Mucosa of rectum (tissue), 2 donors: ENCODE data around the gene FLT1.

Experiments
- H3K27ac ChIP-seq, 2 donors: one replicate each; pipeline ENCODE4 v1.7.0; 2013; ENCODE audit warnings: inconsistent platforms in 2 of 2, low read depth in 2 of 2, low read length in 2 of 2
- H3K27me3 ChIP-seq, 2 donors: one replicate each; pipeline ENCODE4 v1.7.0; 2013; ENCODE audit warnings: low read length in 2 of 2; ENCODE audit not compliant: control insufficient read depth in 2 of 2, insufficient read depth in 2 of 2
- H3K36me3 ChIP-seq, 2 donors: one replicate each; pipeline ENCODE4 v1.7.0; 2013; ENCODE audit warnings: low read length in 2 of 2; ENCODE audit not compliant: control insufficient read depth in 2 of 2, insufficient read depth in 2 of 2
- H3K4me1 ChIP-seq, 2 donors: one replicate each; pipeline ENCODE4 v1.7.0; 2013; ENCODE audit warnings: low read length in 2 of 2, mild to moderate bottlenecking in 1 of 2; ENCODE audit not compliant: control insufficient read depth in 2 of 2, insufficient read depth in 2 of 2
- H3K4me3 ChIP-seq, 2 donors: one replicate each; pipeline ENCODE4 v1.7.0; 2013; ENCODE audit warnings: low read length in 2 of 2
- H3K9ac ChIP-seq, 2 donors: one replicate each; pipeline ENCODE4 v1.7.0; 2013; ENCODE audit warnings: low read length in 2 of 2, low read depth in 1 of 2, mild to moderate bottlenecking in 1 of 2
- H3K9me3 ChIP-seq, 2 donors: one replicate each; pipeline ENCODE4 v1.7.0; 2013; ENCODE audit warnings: low read length in 2 of 2; ENCODE audit not compliant: control insufficient read depth in 2 of 2
- donor health status: healthy.
- donor health status: Normal muscosa, but diverticular disease.

Gene FLT1

GRCh38 chr13:28314879-28315278 lies 180.0 kb downstream of the FLT1 start:
- Histone ChIP-seq H3K27me3 (peaks cover 0 to 2% of the 10 kb centered on the region in 2 donors), H3K36me3 (no peaks in the 10 kb centered on the region), H3K4me3 (no peak overlapping the region), H3K4me1 (no peaks in the 10 kb centered on the region), H3K9me3 (no peaks in the 10 kb centered on the region), H3K27ac (no peak overlapping the region), H3K9ac (no peak overlapping the region)

GRCh38 chr13:28313579-28313978 lies 181.3 kb downstream of the FLT1 start:
- H3K4me3 ChIP-seq = no peak overlapping the region

GRCh38 chr13:28306325-28306724 lies 188.6 kb downstream of the FLT1 start:
- no peak overlapping the region for H3K9ac ChIP-seq
- no peaks in the 10 kb centered on the region for H3K36me3 ChIP-seq

More at GRCh38 chr13:28313579-28313978, 181.3 kb downstream of the FLT1 start:
- no peak overlapping the region for H3K27ac ChIP-seq
- H3K27me3 ChIP-seq = peaks cover 0 to 2% of the 10 kb centered on the region in 2 donors
- no peaks in the 10 kb centered on the region for H3K36me3 ChIP-seq
- no peaks in the 10 kb centered on the region for H3K9me3 ChIP-seq
- H3K9ac ChIP-seq = no peak overlapping the region
- no peaks in the 10 kb centered on the region for H3K4me1 ChIP-seq

GRCh38 chr13:28301839-28302238 lies 193.1 kb downstream of the FLT1 start:
- no peak overlapping the region for H3K27ac ChIP-seq
- no peaks in the 10 kb centered on the region for H3K9me3 ChIP-seq

More at GRCh38 chr13:28306325-28306724, 188.6 kb downstream of the FLT1 start:
- H3K27me3 ChIP-seq = no peaks in the 10 kb centered on the region
- no peak overlapping the region for H3K4me3 ChIP-seq
- no peaks in the 10 kb centered on the region for H3K4me1 ChIP-seq
- no peak overlapping the region for H3K27ac ChIP-seq
- no peaks in the 10 kb centered on the region for H3K9me3 ChIP-seq

GRCh38 chr13:28299916-28300315 lies 195.0 kb downstream of the FLT1 start:
- no peaks in the 10 kb centered on the region for H3K4me1 ChIP-seq
- peaks cover 0 to 4% of the 10 kb centered on the region in 2 donors for H3K36me3 ChIP-seq
- H3K9ac ChIP-seq = no peak overlapping the region
- no peaks in the 10 kb centered on the region for H3K9me3 ChIP-seq
- no peak overlapping the region for H3K4me3 ChIP-seq
- H3K27me3 ChIP-seq = no peaks in the 10 kb centered on the region
- no peak overlapping the region for H3K27ac ChIP-seq

More at GRCh38 chr13:28301839-28302238, 193.1 kb downstream of the FLT1 start:
- Histone ChIP-seq H3K4me3 (no peak overlapping the region), H3K4me1 (no peaks in the 10 kb centered on the region), H3K9ac (no peak overlapping the region), H3K27me3 (no peaks in the 10 kb centered on the region), H3K36me3 (no peaks in the 10 kb centered on the region)

GRCh38 chr13:28297341-28297740 lies 197.6 kb downstream of the FLT1 start:
- Histone ChIP-seq H3K27ac (no peak overlapping the region), H3K4me3 (no peak overlapping the region), H3K27me3 (no peaks in the 10 kb centered on the region), H3K36me3 (peaks cover 12 to 14% of the 10 kb centered on the region in 2 donors), H3K9ac (no peak overlapping the region), H3K9me3 (no peaks in the 10 kb centered on the region), H3K4me1 (no peaks in the 10 kb centered on the region)

- peaks cover 11 to 22% of the 10 kb centered on the region in 2 donors for H3K36me3 ChIP-seq
- H3K4me1 ChIP-seq = no peaks in the 10 kb centered on the region
- H3K27ac ChIP-seq = no peak overlapping the region
- no peaks in the 10 kb centered on the region for H3K9me3 ChIP-seq
- H3K4me3 ChIP-seq = no peak overlapping the region
- H3K27me3 ChIP-seq = no peaks in the 10 kb centered on the region
- no peak overlapping the region for H3K9ac ChIP-seq
These were observed 208.7 kb downstream of the FLT1 start for GRCh38 chr13:28286263-28286662.

GRCh38 chr13:28283600-28283999 lies 211.3 kb downstream of the FLT1 start:
- H3K9me3 ChIP-seq = no peaks in the 10 kb centered on the region
- H3K36me3 ChIP-seq = peaks cover 6 to 30% of the 10 kb centered on the region in 2 donors
- no peaks in the 10 kb centered on the region for H3K4me1 ChIP-seq
- H3K27me3 ChIP-seq = no peaks in the 10 kb centered on the region
- no peak overlapping the region for H3K4me3 ChIP-seq
- no peak overlapping the region for H3K27ac ChIP-seq
- no peak overlapping the region for H3K9ac ChIP-seq

GRCh38 chr13:28282451-28282850 lies 212.5 kb downstream of the FLT1 start:
- no peaks in the 10 kb centered on the region for H3K27me3 ChIP-seq
- H3K27ac ChIP-seq = no peak overlapping the region
- H3K36me3 ChIP-seq = peaks cover 9 to 33% of the 10 kb centered on the region in 2 donors
- H3K4me3 ChIP-seq = no peak overlapping the region
- H3K9ac ChIP-seq = no peak overlapping the region
- H3K4me1 ChIP-seq = no peaks in the 10 kb centered on the region
- H3K9me3 ChIP-seq = no peaks in the 10 kb centered on the region

GRCh38 chr13:28273919-28274318 lies 221.0 kb downstream of the FLT1 start:
- H3K27ac ChIP-seq = no peak overlapping the region
- H3K27me3 ChIP-seq = no peaks in the 10 kb centered on the region
- H3K9ac ChIP-seq = no peak overlapping the region
- peaks cover 15 to 34% of the 10 kb centered on the region in 2 donors for H3K36me3 ChIP-seq
- no peaks in the 10 kb centered on the region for H3K4me1 ChIP-seq
- no peak overlapping the region for H3K4me3 ChIP-seq
- no peaks in the 10 kb centered on the region for H3K9me3 ChIP-seq
